COLO668 (cell line): ENCODE data around the gene RPEL1.
"Not testable (repeated sequence)": the region's sequence is repeated elsewhere in the genome, so short reads cannot be mapped to it uniquely, and the experiment has no call there.

Experiments used
- DNase-seq: peaks from one replicate; lab custom pipeline; 2025; ENCODE audit not compliant: unreplicated experiment; lab: John Stamatoyannopoulos, UW

Gene RPEL1

DNA sequence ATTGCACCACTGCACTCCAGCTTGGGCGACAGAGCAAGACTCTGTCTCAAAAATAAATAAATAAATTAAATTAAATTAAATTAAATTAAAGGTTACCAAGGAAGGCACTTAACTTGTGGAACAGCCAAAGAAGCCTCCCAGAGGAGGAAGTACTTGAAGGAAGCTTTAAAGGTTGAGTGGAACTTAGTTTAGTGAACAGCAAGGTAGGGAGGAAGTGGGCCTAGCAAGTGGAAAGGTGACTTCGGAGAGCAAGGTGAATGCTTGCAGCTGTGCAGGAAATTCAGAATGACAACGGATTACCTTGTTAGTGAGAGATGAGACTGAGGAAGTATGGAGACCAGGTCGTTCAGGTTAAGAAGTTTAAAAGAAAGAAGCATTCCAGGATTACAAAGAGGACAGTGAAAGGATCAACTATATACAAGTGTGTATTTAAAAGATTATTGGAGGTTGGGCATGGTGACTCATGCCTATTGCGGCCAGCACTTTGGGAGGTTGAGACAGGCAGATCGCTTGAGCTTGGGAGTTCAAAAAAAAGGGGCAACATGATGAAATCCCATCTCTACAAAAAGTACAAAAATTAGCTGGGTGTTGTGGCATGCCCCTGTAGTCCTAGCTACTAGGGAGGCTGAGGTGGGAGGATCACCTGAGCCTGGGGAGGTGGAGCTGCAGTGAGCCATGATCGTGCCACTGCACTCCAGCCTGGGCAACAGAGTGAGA is 12.8 kb upstream of the RPEL1 start:
- no peak for DNase-seq

DNA sequence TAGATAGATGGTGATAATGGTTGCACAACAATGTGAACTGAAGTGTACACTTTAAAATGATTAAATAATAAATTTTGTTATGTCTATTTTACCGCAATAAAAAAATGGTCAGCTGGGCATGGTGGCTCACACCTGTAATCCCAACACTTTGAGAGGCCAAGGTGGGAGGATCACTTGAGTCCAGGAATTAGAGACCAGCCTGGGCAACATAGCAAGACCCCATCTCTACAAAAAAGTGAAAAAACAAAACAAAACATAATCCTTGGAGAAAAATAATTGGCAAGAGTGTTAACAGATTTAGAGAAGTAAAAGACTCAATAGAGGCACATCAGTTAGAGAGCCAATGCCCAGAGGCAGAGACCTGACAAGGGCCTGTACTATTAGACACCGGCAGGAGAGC is 9.9 kb upstream of the RPEL1 start:
- DNase-seq: no peak

DNA sequence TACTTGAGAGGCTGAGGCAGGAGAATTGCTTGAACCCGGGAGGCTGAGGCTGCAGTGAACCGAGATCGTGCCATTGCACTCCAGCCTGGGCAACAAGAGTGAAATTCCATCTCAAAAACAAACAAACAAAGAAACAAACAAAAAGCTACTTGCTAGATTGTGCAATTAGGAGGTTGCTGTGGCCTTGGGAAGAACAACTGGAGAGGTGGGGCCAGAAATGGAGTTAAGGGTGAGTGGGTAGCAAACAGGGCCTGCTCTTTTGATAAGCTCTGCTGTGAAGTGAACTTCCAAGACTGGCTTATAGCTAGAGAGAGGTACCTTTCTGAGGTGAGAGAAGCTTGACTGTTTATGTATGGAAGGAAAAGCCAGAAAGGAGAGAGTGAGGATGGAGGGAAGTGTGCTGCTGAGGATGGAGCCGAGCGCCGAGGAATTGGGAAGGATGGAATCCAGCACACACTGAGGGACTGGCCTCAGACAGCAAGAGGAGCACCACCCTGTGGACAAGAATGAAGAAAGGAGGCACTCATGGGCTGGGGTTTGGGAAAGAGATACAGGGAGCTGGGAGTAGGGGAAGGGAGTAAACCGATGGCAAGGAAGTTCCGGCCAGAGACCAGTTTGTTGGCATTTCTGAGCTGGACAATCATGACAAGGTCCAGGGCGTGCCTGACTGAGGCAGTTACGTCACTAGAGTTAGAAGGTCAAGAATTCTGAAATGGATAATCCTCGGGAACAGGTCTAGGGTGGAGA is 7.0 kb upstream of the RPEL1 start:
- DNase-seq: no peak

DNA sequence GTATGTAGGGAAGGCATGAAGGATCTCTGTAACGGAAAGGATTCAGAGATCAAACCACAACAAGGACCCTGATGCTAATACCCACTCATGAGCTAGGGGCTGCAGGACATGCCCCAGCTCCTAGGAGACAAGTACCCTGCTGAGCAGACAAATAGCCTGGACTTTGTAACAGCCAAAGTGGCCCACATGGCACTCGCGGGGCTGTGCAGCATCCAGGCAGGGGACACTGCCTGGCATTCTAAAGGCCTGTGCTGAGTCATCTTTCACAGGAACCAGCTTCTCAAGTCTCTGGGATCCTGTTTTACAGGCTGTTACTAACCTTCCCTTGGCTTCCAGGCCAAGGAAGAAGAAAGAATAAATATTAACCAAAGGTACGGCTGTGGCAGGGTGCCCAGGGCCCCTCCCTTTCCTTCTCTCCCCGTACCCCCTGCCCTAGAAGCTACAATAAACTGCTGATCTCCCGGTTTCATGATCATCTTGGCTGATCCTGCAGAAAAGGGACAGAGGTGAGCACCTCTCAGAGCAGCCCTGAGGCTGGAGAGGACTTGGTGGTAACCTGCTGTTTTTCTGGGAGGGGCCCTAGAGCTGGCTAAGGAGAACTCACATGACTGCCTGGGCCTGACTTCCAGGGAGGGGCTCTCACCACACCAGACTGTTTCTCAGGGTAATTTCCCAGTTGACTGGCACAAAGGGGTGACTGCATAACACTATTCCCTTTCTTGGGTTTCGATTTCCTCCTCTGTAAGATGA is 4.2 kb upstream of the RPEL1 start:
- peak; percentile 14 for DNase-seq

DNA sequence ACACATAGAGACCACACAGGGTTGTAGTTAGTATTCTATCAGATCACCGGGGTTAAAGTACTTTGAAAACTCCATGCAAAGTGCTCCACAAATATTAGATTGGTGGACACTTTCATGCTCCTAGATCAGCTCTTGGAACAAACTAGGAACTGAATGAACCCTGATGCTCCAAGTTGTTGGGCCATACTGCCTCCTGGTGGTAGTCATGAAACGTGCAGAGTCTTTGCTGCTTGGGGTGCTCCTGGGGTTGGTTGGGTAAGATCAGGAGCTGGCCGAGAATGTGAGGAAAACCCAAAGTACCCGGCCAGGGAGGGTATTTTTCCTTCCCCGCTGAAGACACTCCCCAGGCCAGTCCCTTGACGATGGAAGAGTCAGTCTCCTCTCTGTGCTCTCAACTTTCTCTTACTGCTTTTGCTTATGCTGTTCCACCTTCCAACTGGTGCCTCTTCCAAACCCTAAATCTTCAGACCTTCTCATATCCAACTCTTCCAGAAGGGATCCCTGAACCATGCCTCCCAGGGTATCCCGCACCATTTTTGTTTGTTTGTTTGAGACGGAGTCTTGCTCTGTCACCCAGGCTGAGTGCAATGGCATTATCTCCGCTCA is 918 bp upstream of the RPEL1 start:
- peak; percentile 37 for DNase-seq

DNA sequence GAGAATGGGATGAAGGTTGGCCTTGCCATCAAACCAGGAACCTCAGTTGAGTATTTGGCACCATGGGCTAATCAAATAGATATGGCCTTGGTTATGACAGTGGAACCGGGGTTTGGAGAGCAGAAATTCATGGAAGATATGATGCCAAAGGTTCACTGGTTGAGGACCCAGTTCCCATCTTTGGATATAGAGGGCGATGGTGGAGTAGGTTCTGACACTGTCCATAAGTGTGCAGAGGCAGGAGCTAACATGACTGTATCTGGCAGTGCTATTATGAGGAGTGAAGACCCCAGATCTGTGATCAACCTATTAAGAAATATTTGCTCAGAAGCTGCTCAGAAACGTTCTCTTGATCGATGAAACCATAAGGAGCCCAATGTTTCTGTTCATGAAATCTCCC is 637 bp downstream of the RPEL1 start:
- no peak for DNase-seq

DNA sequence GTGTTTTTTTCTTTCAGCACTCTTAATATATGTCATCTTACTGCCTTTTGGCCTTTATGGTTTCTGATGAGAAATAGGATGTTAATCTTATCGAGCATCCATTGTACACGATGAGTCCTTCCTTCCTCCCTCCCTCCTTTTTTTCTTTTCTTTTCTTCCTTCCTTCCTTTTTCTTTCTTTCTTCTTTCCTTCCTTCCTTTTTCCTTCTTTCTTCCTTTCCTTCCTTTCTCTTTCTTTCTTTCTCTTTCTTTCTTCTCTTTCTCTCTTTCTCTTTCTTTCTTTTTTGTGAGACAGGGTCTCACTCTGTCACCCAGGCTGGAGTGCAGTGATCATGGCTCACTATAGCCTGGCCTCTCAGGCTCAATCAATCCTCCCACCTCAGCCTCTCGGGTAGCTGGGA is 8.4 kb downstream of the RPEL1 start:
- no peak for DNase-seq

DNA sequence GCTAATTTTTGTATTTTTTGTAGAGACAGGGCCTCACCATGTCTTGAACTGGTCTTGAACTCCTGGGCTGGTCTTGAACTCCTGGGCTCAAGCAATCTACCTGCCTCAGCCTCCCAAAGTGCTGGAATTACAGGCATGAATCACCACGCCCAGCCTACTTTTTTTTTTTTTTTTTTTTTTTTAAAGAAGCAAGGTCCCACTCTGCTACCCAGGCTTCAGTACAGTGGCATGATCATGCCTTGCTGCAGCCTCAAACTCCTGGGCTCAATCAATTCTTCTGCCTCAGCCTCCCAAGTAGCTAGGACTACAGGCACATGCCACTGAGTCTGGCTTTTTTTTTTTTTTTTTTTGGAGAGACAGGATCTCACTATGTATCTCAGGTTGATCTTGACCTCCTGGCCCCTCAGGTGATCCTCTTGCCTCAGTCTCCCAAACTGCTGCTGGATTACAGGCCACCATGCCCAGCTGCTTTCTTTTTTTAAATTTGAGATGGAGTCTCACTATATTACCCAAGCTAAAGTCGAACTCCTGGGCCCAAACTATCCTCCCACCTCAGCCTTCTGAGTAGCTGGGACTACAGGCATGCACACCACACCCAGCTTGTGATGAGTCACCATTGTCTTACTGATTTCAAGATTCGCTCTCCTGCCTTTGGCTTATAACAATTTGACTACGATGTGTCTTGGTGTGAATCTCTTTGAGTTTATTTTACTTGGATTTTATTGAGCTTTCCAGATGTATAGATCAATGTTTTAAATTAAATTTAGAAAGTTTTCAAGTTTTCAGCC is 9.0 kb downstream of the RPEL1 start:
- DNase-seq: no peak

DNA sequence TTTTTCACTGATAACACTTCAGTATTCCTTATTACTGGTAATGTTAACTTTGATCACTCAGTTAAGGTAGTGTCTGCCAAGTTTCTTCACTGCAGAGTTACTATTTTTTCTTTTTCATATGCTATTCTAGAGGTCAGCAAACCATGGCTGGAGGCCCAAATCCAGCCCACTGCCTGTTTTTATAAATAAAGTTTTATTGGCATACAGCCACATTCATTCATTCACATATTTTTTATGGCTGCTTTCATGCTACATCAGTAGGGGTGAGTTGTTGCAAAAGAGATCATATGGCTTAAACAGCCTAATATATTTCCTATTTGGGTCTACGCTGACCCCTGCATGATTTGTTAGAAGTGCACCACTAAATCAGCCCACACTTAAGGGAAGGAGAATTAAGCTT is 10.9 kb downstream of the RPEL1 start:
- DNase-seq: no peak

DNA sequence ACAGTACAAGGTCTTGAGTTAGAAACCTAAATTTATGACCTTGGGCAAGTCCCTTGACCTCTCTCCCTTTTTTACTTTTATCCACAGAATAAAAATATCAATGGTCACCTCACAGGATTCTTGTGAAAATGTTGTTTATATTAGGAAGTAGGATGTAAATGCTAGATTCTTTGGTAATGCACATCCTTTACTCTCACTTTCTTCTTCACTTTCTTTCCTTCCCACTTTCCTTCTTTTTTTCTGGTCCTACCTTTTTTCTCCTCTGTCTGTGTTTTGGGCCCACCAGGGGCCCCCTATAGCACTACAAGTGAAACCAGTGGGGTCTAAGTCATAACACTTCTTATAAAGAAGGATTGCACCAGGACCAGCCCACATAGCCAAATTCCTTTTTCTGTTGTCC is 12.1 kb downstream of the RPEL1 start:
- no peak for DNase-seq

DNA sequence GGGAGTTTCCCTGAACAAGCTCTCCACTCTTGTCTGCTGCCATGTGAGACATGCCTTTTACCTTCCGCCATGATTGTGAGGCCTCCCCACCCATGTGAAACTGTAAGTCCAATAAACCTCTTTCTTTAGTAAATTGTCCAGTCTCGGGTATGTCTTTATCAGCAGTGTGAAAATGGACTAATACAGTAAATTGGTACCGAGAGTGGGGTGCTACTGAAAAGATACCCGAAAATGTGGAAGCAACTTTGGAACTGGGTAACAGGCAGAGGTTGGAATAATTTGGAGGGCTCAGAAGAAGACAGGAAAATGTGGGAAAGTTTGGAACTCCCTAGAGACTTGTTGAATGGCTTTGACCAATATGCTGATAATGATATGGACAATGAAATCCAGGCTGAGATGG is 13.2 kb downstream of the RPEL1 start:
- not testable (repeated sequence) for DNase-seq

DNA sequence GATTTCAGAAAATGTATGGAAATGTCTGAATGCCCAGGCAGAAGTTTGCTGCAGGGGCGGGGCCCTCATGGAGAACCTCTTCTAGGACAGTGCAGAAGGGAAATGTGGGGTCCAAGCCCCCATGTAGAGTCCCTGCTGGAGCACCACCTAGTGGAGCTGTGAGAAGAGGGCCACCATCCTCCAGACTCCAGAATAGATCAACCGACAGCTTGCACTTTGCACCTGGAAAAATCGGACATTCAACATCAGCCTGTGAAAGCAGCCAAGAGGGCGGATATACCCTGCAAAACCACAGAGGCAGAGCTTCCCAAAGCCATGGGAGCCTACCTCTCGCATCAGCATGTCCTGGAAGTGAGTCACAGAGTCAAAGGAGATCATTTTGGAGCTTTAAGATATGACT is 14.3 kb downstream of the RPEL1 start:
- no peak for DNase-seq

DNA sequence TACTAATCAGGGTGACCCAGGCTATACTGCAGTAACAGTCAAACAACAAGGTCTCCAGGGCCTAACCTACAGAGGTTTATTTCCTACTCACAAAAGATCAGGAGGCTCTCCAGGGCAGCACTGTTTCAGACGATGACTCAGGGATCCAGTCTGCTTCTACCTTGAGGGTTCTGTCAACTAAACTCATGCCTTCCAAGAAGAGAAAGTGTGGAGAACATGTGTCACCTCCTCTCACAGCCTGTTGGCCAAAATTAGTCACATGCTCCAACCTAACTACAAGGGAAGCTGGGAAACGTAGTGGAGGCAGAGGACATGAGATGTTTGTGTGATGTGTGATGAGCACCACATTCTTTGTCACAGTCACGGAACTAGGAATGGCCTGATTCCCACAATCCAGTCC is 16.5 kb downstream of the RPEL1 start:
- DNase-seq: no peak

DNA sequence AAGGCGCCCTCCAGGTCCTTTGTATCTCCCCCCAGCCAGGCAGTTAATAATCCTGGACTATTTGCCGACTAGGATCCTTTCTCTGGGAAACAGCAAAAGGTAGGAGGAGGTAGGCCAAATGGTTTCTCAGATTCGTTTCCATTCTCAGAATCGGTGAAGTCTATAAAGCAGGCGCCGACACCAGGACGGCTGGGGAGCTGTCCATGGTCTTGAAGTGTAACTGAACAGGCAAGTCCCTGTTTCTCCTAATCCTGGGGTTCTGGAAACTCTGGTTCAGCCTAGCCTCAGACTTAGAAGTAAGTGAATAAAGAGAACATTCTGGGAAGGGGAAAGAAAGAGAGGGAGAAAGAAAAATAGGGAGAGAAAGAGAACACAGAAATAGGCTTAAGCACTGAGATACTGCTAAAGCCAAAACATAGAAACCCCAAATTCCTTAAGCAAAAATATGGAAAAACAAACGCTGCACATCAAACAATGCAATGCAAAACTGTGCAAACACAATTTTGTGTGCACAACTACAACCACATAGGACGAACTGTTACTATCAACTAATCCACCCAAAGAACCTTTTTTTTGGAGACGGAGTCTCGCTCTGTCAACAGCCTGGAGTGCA is 20.1 kb downstream of the RPEL1 start:
- no peak for DNase-seq

DNA sequence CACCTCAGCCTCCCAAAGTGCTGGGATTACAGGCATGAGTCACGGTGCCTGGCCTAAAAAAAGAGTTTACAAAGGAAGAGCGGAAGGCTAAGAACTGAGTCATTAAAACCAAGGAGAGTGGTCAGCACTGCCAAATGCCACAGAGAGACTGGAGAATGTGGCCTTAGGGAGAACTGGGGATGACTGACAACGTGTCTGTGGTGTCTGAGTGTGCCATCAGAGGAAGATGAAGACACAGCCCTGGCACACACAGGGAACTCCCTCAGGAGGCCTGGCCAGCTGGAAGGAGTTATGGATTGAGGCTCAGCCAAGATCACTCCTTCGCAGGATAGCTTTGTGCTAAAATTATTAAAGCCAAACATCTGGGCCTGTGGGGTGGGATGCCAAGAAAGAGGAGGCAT is 27.4 kb downstream of the RPEL1 start:
- no peak for DNase-seq

DNA sequence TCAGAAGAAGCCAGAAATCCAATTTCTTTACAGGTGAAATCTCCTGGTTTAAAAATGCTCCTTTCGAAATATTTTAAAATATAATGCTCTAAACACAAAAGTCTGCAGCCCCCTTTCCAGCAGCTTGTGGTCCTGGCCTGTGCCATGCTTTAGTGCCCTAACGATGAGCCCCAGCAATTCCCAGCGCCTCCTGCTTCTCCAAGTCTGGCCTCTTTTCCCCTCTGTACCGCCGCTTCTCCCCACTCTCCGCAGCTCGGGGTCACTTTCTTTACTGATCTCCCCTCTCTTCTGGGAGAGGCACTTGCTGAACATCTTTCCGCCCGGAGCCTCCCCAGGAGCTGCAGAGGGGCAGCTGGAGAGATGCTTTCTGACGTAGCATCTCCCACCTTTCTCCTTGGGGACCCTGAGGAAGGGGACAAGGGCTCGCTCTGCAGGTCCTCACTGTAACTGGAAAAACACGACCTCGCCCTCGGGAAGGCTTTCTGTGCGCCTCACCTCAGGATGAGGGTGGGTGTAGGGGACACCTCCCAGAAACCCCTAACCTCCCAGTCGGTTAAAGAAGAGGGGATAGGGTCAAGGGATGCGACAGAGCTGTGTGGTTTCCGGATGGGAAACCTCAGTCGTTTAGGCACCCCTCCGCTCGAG is 30.7 kb downstream of the RPEL1 start:
- no peak for DNase-seq

DNA sequence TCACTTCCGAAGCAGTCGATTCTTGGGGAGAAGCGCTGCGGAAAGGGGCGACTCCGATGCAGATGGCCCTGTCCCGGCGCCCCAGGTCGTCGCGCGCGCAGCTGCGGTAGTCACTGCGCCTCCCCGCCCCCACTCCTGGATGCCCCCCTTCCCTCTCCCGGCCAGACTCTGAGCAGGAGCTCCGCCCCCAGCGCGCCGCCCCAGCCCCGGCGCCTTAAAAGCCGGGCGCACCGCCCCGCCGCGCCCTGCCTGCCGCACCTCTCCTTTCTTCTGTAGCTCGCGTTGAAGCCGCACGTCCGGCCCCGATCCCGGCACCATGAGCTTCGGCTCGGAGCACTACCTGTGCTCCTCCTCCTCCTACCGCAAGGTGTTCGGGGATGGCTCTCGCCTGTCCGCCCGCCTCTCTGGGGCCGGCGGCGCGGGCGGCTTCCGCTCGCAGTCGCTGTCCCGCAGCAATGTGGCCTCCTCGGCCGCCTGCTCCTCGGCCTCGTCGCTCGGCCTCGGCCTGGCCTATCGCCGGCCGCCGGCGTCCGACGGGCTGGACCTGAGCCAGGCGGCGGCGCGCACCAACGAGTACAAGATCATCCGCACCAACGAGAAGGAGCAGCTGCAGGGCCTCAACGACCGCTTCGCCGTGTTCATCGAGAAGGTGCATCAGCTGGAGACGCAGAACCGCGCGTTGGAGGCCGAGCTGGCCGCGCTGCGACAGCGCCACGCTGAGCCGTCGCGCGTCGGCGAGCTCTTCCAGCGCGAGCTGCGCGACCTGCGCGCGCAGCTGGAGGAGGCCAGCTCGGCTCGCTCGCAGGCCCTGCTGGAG is 31.4 kb downstream of the RPEL1 start, which contains the start of gene INA:
Gene INA (plus strand): TSS at position 243 of the 817 bp plus-strand sequence. CDS start 74 bp downstream, at position 317.
- DNase-seq: peak; percentile 86

DNA sequence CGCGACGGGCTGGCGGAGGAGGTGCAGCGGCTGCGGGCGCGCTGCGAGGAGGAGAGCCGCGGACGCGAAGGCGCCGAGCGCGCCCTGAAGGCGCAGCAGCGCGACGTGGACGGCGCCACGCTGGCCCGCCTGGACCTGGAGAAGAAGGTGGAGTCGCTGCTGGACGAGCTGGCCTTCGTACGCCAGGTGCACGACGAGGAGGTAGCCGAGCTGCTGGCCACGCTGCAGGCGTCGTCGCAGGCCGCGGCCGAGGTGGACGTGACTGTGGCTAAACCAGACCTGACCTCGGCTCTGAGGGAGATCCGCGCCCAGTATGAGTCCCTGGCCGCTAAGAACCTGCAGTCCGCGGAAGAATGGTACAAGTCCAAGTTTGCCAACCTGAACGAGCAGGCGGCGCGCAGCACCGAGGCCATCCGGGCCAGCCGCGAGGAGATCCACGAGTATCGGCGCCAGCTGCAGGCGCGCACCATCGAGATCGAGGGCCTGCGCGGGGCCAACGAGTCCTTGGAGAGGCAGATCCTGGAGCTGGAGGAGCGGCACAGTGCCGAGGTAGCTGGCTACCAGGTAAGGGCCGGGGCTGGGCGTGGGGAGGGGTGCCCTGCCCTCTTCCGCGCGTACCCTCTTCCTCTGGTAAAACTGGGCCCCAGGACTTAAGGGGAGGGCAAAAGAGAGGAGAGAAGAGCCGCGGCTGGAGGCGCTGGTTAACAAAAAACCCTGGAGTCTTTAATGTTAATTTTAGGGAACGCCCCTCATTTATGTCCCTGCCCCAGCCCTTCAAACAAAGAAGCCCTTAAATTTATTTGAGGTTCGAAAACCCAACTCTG is 32.2 kb downstream of the RPEL1 start:
- DNase-seq: peak; percentile 46
